IMR-90 (cell line): ENCODE data around the gene DCAF8L2. TPM values are rescaled to one million over a fixed set of nuclear protein-coding genes. Genes with fewer than 3 reads are reported as not detected.

Source experiments
- ATAC-seq: fragments of 200-7000 bp; cut with Tn5 transposase; 2 replicates; pipeline ENCODE4 v1.9.1; 2020; ENCODE audit warnings: low read depth, mild to moderate bottlenecking, moderate library complexity
- BruUV-seq: library from RNA; stranded (reverse); fragments of 400-500 nt; replicated peaks from 2 replicates; lab custom pipeline; 2021; lab: Mats Ljungman, UMichigan
- CTCF ChIA-PET: fragments of 300-600 bp; formaldehyde crosslinking; extraction: SDS; loops from one replicate; lab custom pipeline; 2021; ENCODE audit warnings: antibody characterized with exemption; lab: Yijun Ruan, JAX
- POLR2A ChIA-PET: fragments of 300-600 bp; sonication (Branson Sonifier 250); formaldehyde crosslinking; loops from one replicate; lab custom pipeline; 2022; ENCODE audit warnings: antibody characterized with exemption; ENCODE audit not compliant: unreplicated experiment; lab: Charles Lee
- DNase-seq: peaks from one replicate; pipeline ENCODE4 v3.0.0; 2013
- H2AFZ ChIP-seq: replicated peaks from 2 replicates; pipeline ENCODE3; 2013; ENCODE audit warnings: low read length, mild to moderate bottlenecking; ENCODE audit not compliant: poor library complexity
- H2AK5ac ChIP-seq: 2 replicates; pipeline ENCODE4 v1.6.1; 2013; ENCODE audit warnings: low read depth, low read length, inconsistent platforms
- H2AK9ac ChIP-seq: replicated peaks from 2 replicates; pipeline ENCODE3; 2013; ENCODE audit warnings: mild to moderate bottlenecking, low read depth, low read length, moderate library complexity; ENCODE audit not compliant: poor library complexity
- H2BK120ac ChIP-seq: 2 replicates; pipeline ENCODE4 v1.6.1; 2013; ENCODE audit warnings: low read depth, low read length, inconsistent platforms
- H2BK15ac ChIP-seq: 3 replicates; pipeline ENCODE4 v1.6.1; 2013; ENCODE audit warnings: low read depth, low read length, inconsistent platforms
- H2BK20ac ChIP-seq: 2 replicates; pipeline ENCODE4 v1.6.1; 2013; ENCODE audit warnings: low read depth, mild to moderate bottlenecking, inconsistent platforms, low read length, moderate library complexity
- H2BK5ac ChIP-seq: 2 replicates; pipeline ENCODE4 v1.6.1; 2013; ENCODE audit warnings: mild to moderate bottlenecking, low read depth, low read length, inconsistent platforms; ENCODE audit not compliant: poor library complexity, severe bottlenecking
- H3K14ac ChIP-seq: replicated peaks from 2 replicates; pipeline ENCODE4 v1.6.1; 2013; ENCODE audit warnings: low read depth, low read length, inconsistent platforms
- H3K18ac ChIP-seq: 2 replicates; pipeline ENCODE4 v1.6.1; 2013; ENCODE audit warnings: low read depth, low read length, control low read depth
- H3K23ac ChIP-seq: 2 replicates; pipeline ENCODE4 v1.6.1; 2013; ENCODE audit warnings: low read depth, low read length, inconsistent platforms
- H3K27ac ChIP-seq: 2 replicates; pipeline ENCODE4 v1.5.1; 2013; ENCODE audit warnings: mild to moderate bottlenecking, control low read depth, low read length; ENCODE audit not compliant: insufficient read depth
- H3K27me3 ChIP-seq: 2 replicates; pipeline ENCODE4 v1.6.1; 2013; ENCODE audit warnings: low read length; ENCODE audit not compliant: control insufficient read depth, insufficient read depth
- H3K36me3 ChIP-seq: 2 replicates; pipeline ENCODE4 v1.6.1; 2013; ENCODE audit warnings: low read length, mixed read lengths; ENCODE audit not compliant: control insufficient read depth, insufficient read depth
- H3K4ac ChIP-seq: 2 replicates; pipeline ENCODE4 v1.6.1; 2013; ENCODE audit warnings: low read depth, low read length, inconsistent platforms
- H3K4me1 ChIP-seq: 2 replicates; pipeline ENCODE4 v1.6.1; 2013; ENCODE audit warnings: low read length, mixed read lengths; ENCODE audit not compliant: control insufficient read depth, insufficient read depth
- H3K4me2 ChIP-seq: 2 replicates; pipeline ENCODE4 v1.6.1; 2013; ENCODE audit warnings: low read depth, mild to moderate bottlenecking, control low read depth, low read length, moderate library complexity
- H3K4me3 ChIP-seq: 2 replicates; pipeline ENCODE4 v1.5.1; 2013; ENCODE audit warnings: low read depth, mild to moderate bottlenecking, control low read depth, low read length, moderate library complexity; ENCODE audit not compliant: insufficient read depth
- H3K56ac ChIP-seq: 2 replicates; pipeline ENCODE4 v1.6.1; 2013; ENCODE audit warnings: low read length, inconsistent platforms; ENCODE audit not compliant: insufficient read depth; ENCODE audit errors: extremely low read depth
- H3K79me1 ChIP-seq, 2 experiments: 2 replicates each; pipeline ENCODE4 v1.6.1; 2013; ENCODE audit warnings: low read length in 2 of 2, inconsistent platforms in 1 of 2, low read depth in 1 of 2
- H3K9ac ChIP-seq: 2 replicates; pipeline ENCODE4 v1.6.1; 2013; ENCODE audit warnings: low read depth, low read length, control low read depth
- H3K9me1 ChIP-seq: 2 replicates; pipeline ENCODE4 v1.6.1; 2013; ENCODE audit warnings: low read length, inconsistent platforms; ENCODE audit not compliant: insufficient read depth
- H3K9me3 ChIP-seq: 2 replicates; pipeline ENCODE4 v1.6.1; 2013; ENCODE audit warnings: low read length; ENCODE audit not compliant: control insufficient read depth, insufficient read depth
- H4K20me1 ChIP-seq: 2 replicates; pipeline ENCODE4 v1.6.1; 2013; ENCODE audit warnings: low read length, inconsistent platforms; ENCODE audit not compliant: insufficient read depth
- H4K5ac ChIP-seq: 2 replicates; pipeline ENCODE4 v1.6.1; 2013; ENCODE audit warnings: mild to moderate bottlenecking, low read depth, low read length, control low read depth
- H4K8ac ChIP-seq, 2 experiments: 2 replicates each; pipeline ENCODE4 v1.6.1; 2013; ENCODE audit warnings: low read depth in 2 of 2, low read length in 2 of 2, control low read depth in 1 of 2, inconsistent platforms in 1 of 2
- H4K91ac ChIP-seq: 2 replicates; pipeline ENCODE4 v1.6.1; 2013; ENCODE audit warnings: low read depth, low read length, inconsistent platforms; ENCODE audit not compliant: insufficient read depth
- CHD1 ChIP-seq: IDR thresholded peaks from 2 replicates; pipeline ENCODE4 v1.6.1; 2012; ENCODE audit warnings: low read depth, low read length, improper control_type of control experiment
- MAFK ChIP-seq: IDR thresholded peaks from 2 replicates; pipeline ENCODE4 v1.6.1; 2012; ENCODE audit warnings: low read depth, low read length, improper control_type of control experiment
- POLR2A ChIP-seq: IDR thresholded peaks from 2 replicates; pipeline ENCODE4 v1.6.1; 2012; ENCODE audit warnings: mild to moderate bottlenecking, low read depth, low read length
- RFX5 ChIP-seq: IDR thresholded peaks from 2 replicates; pipeline ENCODE4 v1.8.0; 2012; ENCODE audit warnings: low read depth, mild to moderate bottlenecking, low read length, moderate library complexity
- USF2 ChIP-seq: fragments of 150-350 bp; IDR thresholded peaks from 2 replicates; pipeline ENCODE4 v1.6.1; 2017; ENCODE audit warnings: mild to moderate bottlenecking, antibody characterized with exemption, low read length, low read depth
- WGBS, 2 experiments: methylation state at CpG; one replicate each; pipeline versions ENCODE4 v1.1.5 to v1.1.7; 2013; ENCODE audit warnings: missing lambda C conversion rate in 2 of 2; ENCODE audit not compliant: insufficient read length in 1 of 2; ENCODE audit errors: extremely low coverage in 2 of 2; 5-methylcytosine and 5-hydroxymethylcytosine counted together
- dilution Hi-C: fragments of 300-500 bp; cut with HindIII; formaldehyde crosslinking; loops from one replicate; pipeline ENCODE4 v1.14.3; 2018; ENCODE audit warnings: low sequenced_read_pairs; ENCODE audit not compliant: unreplicated experiment
- in situ Hi-C: fragments of 300-500 bp; cut with MboI; formaldehyde crosslinking; loops from 3 replicates; pipeline ENCODE4 v1.14.3; 2019; ENCODE audit warnings: low sequenced_read_pairs, inconsistent platforms, mixed read lengths
- intact Hi-C: fragments of 100-400 bp; cut with micrococcal nuclease; formaldehyde crosslinking; loops from 2 replicates; pipeline ENCODE4 v1.10.0; 2022
- polyA plus RNA-seq, 3 experiments: library from polyadenylated mRNA; depleted of rRNA; stranded (reverse); fragments of >200 nt; gene quantifications; 2 replicates each; pipeline ENCODE4 v1.2.3, GENCODE V29; 2012; ENCODE audit warnings: low replicate concordance in 1 of 3
- total RNA-seq: library from RNA; depleted of rRNA; stranded (reverse); fragments of >200 nt; gene quantifications from 2 replicates; pipeline ENCODE4 v1.2.3, GENCODE V29; 2012

The DCAF8L2 gene
- total and polyA plus RNA-seq, 2 of the 4 experiments (the other 2 are of a cell fraction) = not detected

DNA sequence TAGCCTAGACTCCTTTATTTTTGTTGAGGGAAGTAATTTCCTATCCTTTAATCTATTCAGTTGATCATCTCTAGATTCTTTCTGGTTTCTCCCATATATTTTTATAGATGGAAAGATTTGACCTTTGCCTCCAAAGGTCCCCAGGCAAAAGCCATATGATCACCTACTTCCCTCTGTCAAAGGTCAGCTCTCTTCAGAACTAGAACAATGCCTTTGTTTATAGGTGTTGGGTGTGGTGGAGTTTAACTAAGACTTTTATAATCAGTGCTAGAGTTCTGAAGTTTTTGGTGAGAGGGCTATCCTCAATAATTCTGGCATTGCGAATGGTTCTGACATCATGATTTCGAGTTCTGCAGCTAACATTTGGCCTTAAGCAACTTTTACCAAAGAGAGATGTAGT, 19.0 kb upstream of the DCAF8L2 start:
- CTCF ChIA-PET = no interaction called here
- Histone ChIP-seq H3K4ac (no peak overlapping the region), H3K18ac (no peak overlapping the region), H4K5ac (no peak overlapping the region), H3K4me2 (no peak overlapping the region), H2AK9ac (no peak overlapping the region), H3K4me3 (no peak overlapping the region), H4K20me1 (no peaks in the 10 kb centered on the region), H2BK5ac (no peak overlapping the region), H3K9ac (no peak overlapping the region), H2AFZ (no peak overlapping the region), H3K9me3 (no peaks in the 10 kb centered on the region), H3K56ac (no peak overlapping the region), H2BK120ac (no peak overlapping the region), H4K91ac (no peak overlapping the region), H3K4me1 (no peaks in the 10 kb centered on the region), H2AK5ac (no peak overlapping the region), H3K36me3 (no peaks in the 10 kb centered on the region), H2BK15ac (no peak overlapping the region), H3K27me3 (no peaks in the 10 kb centered on the region), H4K8ac (no peak overlapping the region), H3K27ac (no peak overlapping the region), H3K23ac (no peak overlapping the region), H3K14ac (no peak overlapping the region), H3K9me1 (no peaks in the 10 kb centered on the region), H3K79me1 (no peaks in the 10 kb centered on the region), H2BK20ac (no peak overlapping the region)
- in situ Hi-C loops (no loop called here), intact Hi-C loops (no loop called here), dilution Hi-C loops (no loop called here)
- no peak for DNase-seq
- WGBS, 2 experiments = no CpG with 5 or more reads among the region's 2 CpGs
- no peak for ATAC-seq
- POLR2A ChIA-PET = no interaction called here
- BruUV-seq = no TSS peak
- TF ChIP-seq CHD1 (no peak), USF2 (no peak), RFX5 (no peak), MAFK (no peak), POLR2A (no peak)
